Liver (tissue), 9 donors: ENCODE measurements around the gene C13orf42. TPM values are rescaled to one million over a fixed set of nuclear protein-coding genes. Genes with fewer than 3 reads are reported as not detected.

Experiments used
- DNase-seq: peaks from one replicate; pipeline ENCODE4 v3.0.0-alpha.2; 2017; ENCODE audit warnings: low spot score
- H3K27ac ChIP-seq, 2 donors: one replicate each; pipeline ENCODE4 v1.7.0; 2013; ENCODE audit warnings: inconsistent platforms in 2 of 2, low read length in 2 of 2, control low read depth in 1 of 2, low read depth in 1 of 2, mild to moderate bottlenecking in 1 of 2
- H3K27me3 ChIP-seq, 4 donors: one replicate each; pipeline versions ENCODE4 v1.6.1 to v1.7.0; 2013; ENCODE audit warnings: low read length in 3 of 4, inconsistent platforms in 1 of 4, mild to moderate bottlenecking in 1 of 4, moderate library complexity in 1 of 4; ENCODE audit not compliant: control insufficient read depth in 4 of 4, insufficient read depth in 4 of 4
- H3K36me3 ChIP-seq, 4 donors: one replicate each; pipeline versions ENCODE4 v1.6.1 to v1.7.0; 2013; ENCODE audit warnings: low read length in 3 of 4, mild to moderate bottlenecking in 3 of 4, low read depth in 1 of 4, moderate library complexity in 1 of 4; ENCODE audit not compliant: control insufficient read depth in 4 of 4, insufficient read depth in 3 of 4
- H3K4me1 ChIP-seq, 4 donors: one replicate each; pipeline versions ENCODE4 v1.6.1 to v1.7.0; 2013; ENCODE audit warnings: low read length in 3 of 4, mild to moderate bottlenecking in 3 of 4, moderate library complexity in 1 of 4; ENCODE audit not compliant: control insufficient read depth in 4 of 4, insufficient read depth in 4 of 4
- H3K4me3 ChIP-seq, 3 donors: one replicate each; pipeline versions ENCODE4 v1.6.1 to v1.7.0; 2013; ENCODE audit warnings: low read length in 3 of 3, control low read depth in 1 of 3, low read depth in 1 of 3, mild to moderate bottlenecking in 1 of 3
- H3K9ac ChIP-seq, 2 donors: one replicate each; pipeline ENCODE4 v1.7.0; 2013; ENCODE audit warnings: low read length in 2 of 2, mild to moderate bottlenecking in 2 of 2, moderate library complexity in 2 of 2, control low read depth in 1 of 2, low read depth in 1 of 2
- H3K9me3 ChIP-seq, 4 donors: one replicate each; pipeline versions ENCODE4 v1.6.1 to v1.7.0; 2013; ENCODE audit warnings: low read length in 3 of 4; ENCODE audit not compliant: control insufficient read depth in 4 of 4
- ATF3 ChIP-seq: IDR thresholded peaks from 2 replicates; pipeline ENCODE4 v1.6.1; 2016; ENCODE audit warnings: antibody characterized with exemption
- EGR1 ChIP-seq, 2 donors: IDR thresholded peaks; 2 replicates each; pipeline ENCODE4 v1.6.1; 2016 to 2018; ENCODE audit warnings: antibody characterized with exemption in 2 of 2, low read depth in 2 of 2
- FOXA1 ChIP-seq: IDR thresholded peaks from 2 replicates; pipeline ENCODE4 v1.6.1; 2016; ENCODE audit warnings: antibody characterized with exemption
- FOXA2 ChIP-seq: IDR thresholded peaks from 2 replicates; pipeline ENCODE4 v1.6.1; 2016; ENCODE audit warnings: antibody characterized with exemption
- HNF4G ChIP-seq: IDR thresholded peaks from 2 replicates; pipeline ENCODE4 v1.6.1; 2016; ENCODE audit warnings: antibody characterized with exemption
- JUND ChIP-seq, 2 donors: IDR thresholded peaks; 2 replicates each; pipeline ENCODE4 v1.6.1; 2016; ENCODE audit warnings: antibody characterized with exemption in 2 of 2
- MAX ChIP-seq: IDR thresholded peaks from 2 replicates; pipeline ENCODE4 v1.6.1; 2016; ENCODE audit warnings: antibody characterized with exemption
- RAD21 ChIP-seq, 2 donors: IDR thresholded peaks; 2 replicates each; pipeline ENCODE4 v1.6.1; 2016; ENCODE audit warnings: antibody characterized with exemption in 2 of 2, mild to moderate bottlenecking in 2 of 2
- RXRA ChIP-seq, 2 donors: IDR thresholded peaks; 2 replicates each; pipeline ENCODE4 v1.6.1; 2017 to 2018; ENCODE audit warnings: antibody characterized with exemption in 2 of 2, mild to moderate bottlenecking in 1 of 2
- TAF1 ChIP-seq: conservative IDR thresholded peaks from 2 replicates; pipeline ENCODE4 v1.6.1; 2016; ENCODE audit warnings: antibody characterized with exemption, mild to moderate bottlenecking
- YY1 ChIP-seq: IDR thresholded peaks from 2 replicates; pipeline ENCODE4 v1.6.1; 2016; ENCODE audit warnings: antibody characterized with exemption, mild to moderate bottlenecking
- WGBS: extraction: QIAGEN DNeasy Blood & Tissue Kit; methylation state at CpG from one replicate; pipeline ENCODE4 v1.1.7; 2013; 5-methylcytosine and 5-hydroxymethylcytosine counted together
- polyA plus RNA-seq, 2 donors: library from polyadenylated mRNA; stranded (reverse) in 1 of 2; unstranded in 1 of 2; fragments of 200-250 nt in 1 of 2; fragments of >200 nt in 1 of 2; fragmentation: Nextera tagmentation in 1 of 2; extraction: Ambion mirVana in 1 of 2; gene quantifications; one replicate each; pipeline versions ENCODE4 v1.2.1 to v1.2.3, GENCODE V29; 2013 to 2015
- total RNA-seq, 2 donors: library from RNA; depleted of rRNA; stranded (reverse); fragments of >200 nt; gene quantifications; one replicate each; pipeline ENCODE4 v1.2.3, GENCODE V29; 2014
- TF ChIP-seq, protein P1 (sequence below): IDR thresholded peaks from 2 replicates; pipeline ENCODE4 v1.6.1; 2016; ENCODE audit warnings: antibody characterized with exemption
- TF ChIP-seq, protein P2 (sequence below): IDR thresholded peaks from 2 replicates; pipeline ENCODE4 v1.6.1; 2016; ENCODE audit warnings: antibody characterized with exemption, mild to moderate bottlenecking
- TF ChIP-seq, protein P3 (sequence below): fragments of 150-350 bp; IDR thresholded peaks from 2 replicates; pipeline ENCODE4 v1.5.1; 2017; ENCODE audit warnings: improper control_type of control experiment, low read depth, low read length; ENCODE audit not compliant: missing input control
- donor health status: healthy.
- donor health status: healthy.
- donor health status: healthy.
- donor health status: healthy.
- donor health status: healthy.

C13orf42 gene
- total and polyA plus RNA-seq, 4 donors, result 0.08 TPM; not detected in 3

DNA sequence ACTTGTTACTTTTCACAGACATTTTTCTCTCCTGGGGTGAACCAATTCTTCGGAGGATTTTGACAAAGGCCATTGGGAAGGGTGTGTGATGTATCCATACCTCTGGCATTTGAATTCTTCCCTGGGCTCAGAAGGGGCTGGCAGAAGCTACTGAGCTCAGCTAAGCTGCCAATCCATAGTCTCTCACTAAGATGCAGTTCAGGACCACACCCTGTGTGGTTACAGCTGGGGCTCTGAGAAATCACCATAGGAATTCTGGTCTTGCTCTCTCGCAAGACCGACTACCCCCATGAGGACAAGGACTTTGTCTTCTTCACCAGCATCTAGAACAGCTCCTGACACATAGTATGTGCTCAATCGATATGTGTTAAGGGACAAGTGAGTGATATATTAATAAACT lies 6.0 kb downstream of the C13orf42 start:
- Histone ChIP-seq H3K9ac (no peak overlapping the region), H3K4me1 (no peaks in the 10 kb centered on the region), H3K27me3 (peaks cover 0 to 6% (median 0%) of the 10 kb centered on the region in 4 donors), H3K9me3 (no peaks in the 10 kb centered on the region), H3K4me3 (no peak overlapping the region), H3K36me3 (no peaks in the 10 kb centered on the region), H3K27ac (no peak overlapping the region)
- 93% methylated on average over 4 of the region's 4 CpGs for whole genome bisulfite sequencing
- DNase-seq, result no peak
- TF ChIP-seq, protein P1, sequence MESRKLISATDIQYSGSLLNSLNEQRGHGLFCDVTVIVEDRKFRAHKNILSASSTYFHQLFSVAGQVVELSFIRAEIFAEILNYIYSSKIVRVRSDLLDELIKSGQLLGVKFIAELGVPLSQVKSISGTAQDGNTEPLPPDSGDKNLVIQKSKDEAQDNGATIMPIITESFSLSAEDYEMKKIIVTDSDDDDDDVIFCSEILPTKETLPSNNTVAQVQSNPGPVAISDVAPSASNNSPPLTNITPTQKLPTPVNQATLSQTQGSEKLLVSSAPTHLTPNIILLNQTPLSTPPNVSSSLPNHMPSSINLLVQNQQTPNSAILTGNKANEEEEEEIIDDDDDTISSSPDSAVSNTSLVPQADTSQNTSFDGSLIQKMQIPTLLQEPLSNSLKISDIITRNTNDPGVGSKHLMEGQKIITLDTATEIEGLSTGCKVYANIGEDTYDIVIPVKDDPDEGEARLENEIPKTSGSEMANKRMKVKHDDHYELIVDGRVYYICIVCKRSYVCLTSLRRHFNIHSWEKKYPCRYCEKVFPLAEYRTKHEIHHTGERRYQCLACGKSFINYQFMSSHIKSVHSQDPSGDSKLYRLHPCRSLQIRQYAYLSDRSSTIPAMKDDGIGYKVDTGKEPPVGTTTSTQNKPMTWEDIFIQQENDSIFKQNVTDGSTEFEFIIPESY, result no peak
- TF ChIP-seq, protein P2, sequence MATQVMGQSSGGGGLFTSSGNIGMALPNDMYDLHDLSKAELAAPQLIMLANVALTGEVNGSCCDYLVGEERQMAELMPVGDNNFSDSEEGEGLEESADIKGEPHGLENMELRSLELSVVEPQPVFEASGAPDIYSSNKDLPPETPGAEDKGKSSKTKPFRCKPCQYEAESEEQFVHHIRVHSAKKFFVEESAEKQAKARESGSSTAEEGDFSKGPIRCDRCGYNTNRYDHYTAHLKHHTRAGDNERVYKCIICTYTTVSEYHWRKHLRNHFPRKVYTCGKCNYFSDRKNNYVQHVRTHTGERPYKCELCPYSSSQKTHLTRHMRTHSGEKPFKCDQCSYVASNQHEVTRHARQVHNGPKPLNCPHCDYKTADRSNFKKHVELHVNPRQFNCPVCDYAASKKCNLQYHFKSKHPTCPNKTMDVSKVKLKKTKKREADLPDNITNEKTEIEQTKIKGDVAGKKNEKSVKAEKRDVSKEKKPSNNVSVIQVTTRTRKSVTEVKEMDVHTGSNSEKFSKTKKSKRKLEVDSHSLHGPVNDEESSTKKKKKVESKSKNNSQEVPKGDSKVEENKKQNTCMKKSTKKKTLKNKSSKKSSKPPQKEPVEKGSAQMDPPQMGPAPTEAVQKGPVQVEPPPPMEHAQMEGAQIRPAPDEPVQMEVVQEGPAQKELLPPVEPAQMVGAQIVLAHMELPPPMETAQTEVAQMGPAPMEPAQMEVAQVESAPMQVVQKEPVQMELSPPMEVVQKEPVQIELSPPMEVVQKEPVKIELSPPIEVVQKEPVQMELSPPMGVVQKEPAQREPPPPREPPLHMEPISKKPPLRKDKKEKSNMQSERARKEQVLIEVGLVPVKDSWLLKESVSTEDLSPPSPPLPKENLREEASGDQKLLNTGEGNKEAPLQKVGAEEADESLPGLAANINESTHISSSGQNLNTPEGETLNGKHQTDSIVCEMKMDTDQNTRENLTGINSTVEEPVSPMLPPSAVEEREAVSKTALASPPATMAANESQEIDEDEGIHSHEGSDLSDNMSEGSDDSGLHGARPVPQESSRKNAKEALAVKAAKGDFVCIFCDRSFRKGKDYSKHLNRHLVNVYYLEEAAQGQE, result no peak
- TF ChIP-seq FOXA1, result no peak
- no peak for TF ChIP-seq RXRA (IDR thresholded peaks at IDR 0.05)
- TF ChIP-seq HNF4G, result no peak
- TF ChIP-seq TAF1, result no peak
- TF ChIP-seq JUND (IDR thresholded peaks at IDR 0.05), result no peak
- no peak for TF ChIP-seq FOXA2
- no peak for TF ChIP-seq EGR1 (IDR thresholded peaks at IDR 0.05; ENCODE audit: low read depth in 2 of 2)
- TF ChIP-seq RAD21 (IDR thresholded peaks at IDR 0.05), result no peak
- TF ChIP-seq ATF3, result no peak
- no peak for TF ChIP-seq MAX
- TF ChIP-seq YY1, result no peak

- TF ChIP-seq, protein P3, sequence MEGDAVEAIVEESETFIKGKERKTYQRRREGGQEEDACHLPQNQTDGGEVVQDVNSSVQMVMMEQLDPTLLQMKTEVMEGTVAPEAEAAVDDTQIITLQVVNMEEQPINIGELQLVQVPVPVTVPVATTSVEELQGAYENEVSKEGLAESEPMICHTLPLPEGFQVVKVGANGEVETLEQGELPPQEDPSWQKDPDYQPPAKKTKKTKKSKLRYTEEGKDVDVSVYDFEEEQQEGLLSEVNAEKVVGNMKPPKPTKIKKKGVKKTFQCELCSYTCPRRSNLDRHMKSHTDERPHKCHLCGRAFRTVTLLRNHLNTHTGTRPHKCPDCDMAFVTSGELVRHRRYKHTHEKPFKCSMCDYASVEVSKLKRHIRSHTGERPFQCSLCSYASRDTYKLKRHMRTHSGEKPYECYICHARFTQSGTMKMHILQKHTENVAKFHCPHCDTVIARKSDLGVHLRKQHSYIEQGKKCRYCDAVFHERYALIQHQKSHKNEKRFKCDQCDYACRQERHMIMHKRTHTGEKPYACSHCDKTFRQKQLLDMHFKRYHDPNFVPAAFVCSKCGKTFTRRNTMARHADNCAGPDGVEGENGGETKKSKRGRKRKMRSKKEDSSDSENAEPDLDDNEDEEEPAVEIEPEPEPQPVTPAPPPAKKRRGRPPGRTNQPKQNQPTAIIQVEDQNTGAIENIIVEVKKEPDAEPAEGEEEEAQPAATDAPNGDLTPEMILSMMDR, result no peak
- WGBS, result 58% methylated on average over 5 of the region's 5 CpGs
Measured at GRCh38 chr13:51101636-51102235, 9.3 kb downstream of the C13orf42 start.

More at GRCh38 chr13:51101636-51102235, 9.3 kb downstream of the C13orf42 start:
- Histone ChIP-seq H3K27me3 (peaks cover 0 to 6% (median 0%) of the 10 kb centered on the region in 4 donors), H3K36me3 (no peaks in the 10 kb centered on the region), H3K9ac (no peak overlapping the region), H3K4me1 (no peaks in the 10 kb centered on the region), H3K27ac (no peak overlapping the region), H3K9me3 (no peaks in the 10 kb centered on the region), H3K4me3 (no peak overlapping the region)
- DNase-seq, result no peak
